ENCODE data around the gene PKDCC.
"Not testable (repeated sequence)": the region's sequence is repeated elsewhere in the genome, so short reads cannot be mapped to it uniquely, and the experiment has no call there.

The PKDCC gene

GRCh38 chr2:42067001-42067400, 19.2 kb downstream of the PKDCC start:
- not testable (repeated sequence) for DNase-seq

- DNase-seq, result no peak
Observed at GRCh38 chr2:42067521-42067920, 19.7 kb downstream of the PKDCC start.

- no peak for DNase-seq
Observed at GRCh38 chr2:42068571-42069178, 20.9 kb downstream of the PKDCC start.

GRCh38 chr2:42069568-42069967, 21.7 kb downstream of the PKDCC start:
- DNase-seq, result no peak

- no peak for DNase-seq
Observed at GRCh38 chr2:42071791-42072190, 24.0 kb downstream of the PKDCC start.

GRCh38 chr2:42072349-42073118, 24.7 kb downstream of the PKDCC start:
- no peak for DNase-seq

- DNase-seq, result no peak
Observed at GRCh38 chr2:42073739-42074503, 26.1 kb downstream of the PKDCC start.

GRCh38 chr2:42074661-42075060, 26.8 kb downstream of the PKDCC start:
- DNase-seq, result no peak

GRCh38 chr2:42076357-42077225, 28.8 kb downstream of the PKDCC start:
- DNase-seq, result no peak

- DNase-seq, result no peak
Observed at GRCh38 chr2:42077343-42077742, 29.5 kb downstream of the PKDCC start.

- no peak for DNase-seq
Observed at GRCh38 chr2:42079737-42080287, 32.0 kb downstream of the PKDCC start.

- not testable (repeated sequence) for DNase-seq
Observed at GRCh38 chr2:42081151-42081550, 33.3 kb downstream of the PKDCC start.

- DNase-seq, result no peak
Observed at GRCh38 chr2:42082016-42082415, 34.2 kb downstream of the PKDCC start.

- no peak for DNase-seq
Observed at GRCh38 chr2:42084231-42084671, 36.4 kb downstream of the PKDCC start.

- not testable (repeated sequence) for DNase-seq
Observed at GRCh38 chr2:42085070-42085469, 37.2 kb downstream of the PKDCC start.

- no peak for DNase-seq
Observed at GRCh38 chr2:42085706-42086487, 38.1 kb downstream of the PKDCC start.

- peak; percentile 70 for DNase-seq
Observed at GRCh38 chr2:42086500-42086953, 38.7 kb downstream of the PKDCC start.

- no peak for DNase-seq
Observed at GRCh38 chr2:42087137-42087856, 39.5 kb downstream of the PKDCC start.

- DNase-seq, result no peak
Observed at GRCh38 chr2:42087857-42088195, 40.0 kb downstream of the PKDCC start.

- peak; percentile 79 for DNase-seq
Observed at GRCh38 chr2:42089340-42089925, 41.6 kb downstream of the PKDCC start.

All from activated CD8-positive, alpha-beta memory T cell treated with anti-CD3 and anti-CD28 coated beads for 24 hours (primary cell).